ENCODE measurements around the gene CNRIP1. TPM values are rescaled to one million over a fixed set of nuclear protein-coding genes. Genes with fewer than 3 reads are reported as not detected.

Gene CNRIP1
- total RNA-seq, 2 experiments from 2014 or later, result not detected

DNA sequence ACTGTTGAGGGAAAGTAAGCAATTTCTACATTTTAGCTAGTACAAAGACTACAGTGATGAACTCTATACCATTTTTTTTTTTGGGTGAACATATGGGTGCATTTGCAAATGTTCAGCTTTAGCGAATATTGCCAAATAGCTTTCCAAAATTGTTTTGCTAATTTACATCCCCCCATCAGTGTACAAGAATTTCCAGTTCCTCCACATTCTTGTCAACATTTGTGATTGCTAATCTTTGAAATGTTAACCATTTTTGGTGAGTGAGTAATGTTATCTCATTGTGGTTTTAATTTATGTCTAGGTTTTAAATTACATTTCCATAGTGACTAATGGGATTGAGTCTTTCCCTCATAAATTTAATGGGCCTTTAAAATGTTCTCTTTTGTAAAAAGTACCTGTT lies 16.4 kb upstream of the CNRIP1 start:
- DNase-seq (no peak), ATAC-seq (no peak)
- POLR2A ChIA-PET, result interaction anchor here (0.7 kb wide), 1 partner anchor 23 kb away, joined by 4 read pairs; no protein-coding TSS in a partner anchor
- H3K9me3 Mint-ChIP-seq (ENCODE audit: low read depth), result no peaks in the 10 kb centered on the region
- no peak overlapping the region for H3K27ac Mint-ChIP-seq
- no peak overlapping the region for H3K4me3 Mint-ChIP-seq
- H3K36me3 Mint-ChIP-seq (ENCODE audit: low read depth), result no peaks in the 10 kb centered on the region
- H3K27me3 Mint-ChIP-seq, result peaks cover 11% of the 10 kb centered on the region
- CTCF ChIA-PET, result no interaction called here
- intact Hi-C loops (cut with DNase I, micrococcal nuclease), result no loop called here
- no peaks in the 10 kb centered on the region for H3K4me1 Mint-ChIP-seq

DNA sequence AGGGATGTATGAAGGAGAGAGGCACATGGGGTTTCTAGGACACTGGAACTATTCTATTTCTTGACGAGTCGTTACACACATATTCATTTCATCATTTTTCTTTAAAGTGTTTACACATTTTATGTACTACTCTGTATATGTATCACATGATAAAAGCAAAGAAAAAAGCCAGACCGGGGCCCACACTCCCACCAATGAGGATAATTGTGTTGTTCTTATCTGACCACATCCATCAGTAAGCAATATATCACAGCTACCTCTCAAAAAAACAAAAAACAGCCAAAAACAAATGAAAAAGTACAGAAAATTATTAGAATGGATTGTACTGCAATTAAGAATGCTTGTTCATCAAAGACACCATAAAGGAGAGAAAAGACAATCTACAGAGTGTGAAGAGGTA lies 14.2 kb upstream of the CNRIP1 start:
- Mint-ChIP-seq H3K27me3 (peaks cover 17% of the 10 kb centered on the region), H3K4me3 (no peak overlapping the region), H3K36me3 (ENCODE audit: low read depth) (no peaks in the 10 kb centered on the region), H3K27ac (no peak overlapping the region), H3K9me3 (ENCODE audit: low read depth) (no peaks in the 10 kb centered on the region), H3K4me1 (no peaks in the 10 kb centered on the region)
- ATAC-seq (no peak), DNase-seq (no peak)
- intact Hi-C loops (cut with DNase I, micrococcal nuclease), result no loop called here
- ChIA-PET POLR2A (no interaction called here), CTCF (no interaction called here)

DNA sequence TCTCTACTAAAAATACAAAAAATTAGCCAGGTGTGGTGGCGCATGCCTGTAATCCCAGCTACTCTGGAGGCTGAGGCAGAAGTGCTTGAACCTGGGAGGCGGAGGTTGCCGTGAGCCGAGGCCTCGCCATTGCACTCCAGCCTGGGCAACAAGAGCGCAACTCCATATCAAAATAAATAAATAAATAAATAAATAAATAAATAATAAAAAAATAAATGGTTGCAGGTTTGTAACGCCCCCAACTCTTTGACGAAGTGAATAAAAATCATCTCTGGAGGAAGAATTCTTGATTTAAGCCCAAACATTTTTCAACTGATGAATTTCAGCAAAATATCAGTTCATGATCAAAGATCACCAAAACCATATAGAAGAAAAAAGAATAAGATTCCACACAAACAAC lies 13.3 kb upstream of the CNRIP1 start:
- ATAC-seq (no peak), DNase-seq (no peak)
- Mint-ChIP-seq H3K27me3 (peaks cover 25% of the 10 kb centered on the region), H3K36me3 (ENCODE audit: low read depth) (no peaks in the 10 kb centered on the region), H3K4me1 (no peaks in the 10 kb centered on the region), H3K27ac (no peak overlapping the region), H3K9me3 (ENCODE audit: low read depth) (no peaks in the 10 kb centered on the region), H3K4me3 (no peak overlapping the region)
- CTCF ChIA-PET, result no interaction called here
- POLR2A ChIA-PET, result no interaction called here
- intact Hi-C loops (cut with DNase I, micrococcal nuclease), result no loop called here

DNA sequence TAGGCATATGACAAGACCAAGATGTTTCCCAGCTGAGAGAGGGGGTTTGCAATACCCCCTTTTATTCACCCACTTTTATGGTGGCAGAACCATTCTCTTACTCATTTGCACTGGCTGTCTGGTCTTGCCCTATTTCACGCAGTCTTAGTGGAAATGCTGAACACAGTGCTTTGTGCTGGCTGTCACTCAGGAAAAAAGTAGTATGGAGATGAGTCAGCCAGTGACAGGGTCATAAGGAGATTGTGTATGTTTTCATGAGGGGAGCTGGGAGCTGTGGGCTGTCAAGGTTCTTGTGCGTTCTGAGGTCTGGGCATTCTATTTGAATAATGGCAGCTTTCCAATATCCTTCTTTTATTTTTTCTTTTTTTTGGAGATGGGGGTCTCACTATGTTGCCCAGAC lies 10.9 kb upstream of the CNRIP1 start:
- POLR2A ChIA-PET, result no interaction called here
- Mint-ChIP-seq H3K4me1 (no peaks in the 10 kb centered on the region), H3K27me3 (peaks cover 26% of the 10 kb centered on the region), H3K4me3 (no peak overlapping the region), H3K27ac (no peak overlapping the region), H3K36me3 (ENCODE audit: low read depth) (no peaks in the 10 kb centered on the region), H3K9me3 (ENCODE audit: low read depth) (no peaks in the 10 kb centered on the region)
- intact Hi-C loops (cut with DNase I, micrococcal nuclease), result no loop called here
- ATAC-seq (peak; percentile 73), DNase-seq (no peak)
- CTCF ChIA-PET, result interaction anchor here (1.0 to 1.1 kb wide), 2 partner anchors 109 to 111 kb away, joined by 3 read pairs; no protein-coding TSS in a partner anchor

GRCh38 chr2:68328901-68329300 lies 9.2 kb upstream of the CNRIP1 start:
- H3K4me3 Mint-ChIP-seq, result no peak overlapping the region
- CTCF ChIA-PET, result no interaction called here

DNA sequence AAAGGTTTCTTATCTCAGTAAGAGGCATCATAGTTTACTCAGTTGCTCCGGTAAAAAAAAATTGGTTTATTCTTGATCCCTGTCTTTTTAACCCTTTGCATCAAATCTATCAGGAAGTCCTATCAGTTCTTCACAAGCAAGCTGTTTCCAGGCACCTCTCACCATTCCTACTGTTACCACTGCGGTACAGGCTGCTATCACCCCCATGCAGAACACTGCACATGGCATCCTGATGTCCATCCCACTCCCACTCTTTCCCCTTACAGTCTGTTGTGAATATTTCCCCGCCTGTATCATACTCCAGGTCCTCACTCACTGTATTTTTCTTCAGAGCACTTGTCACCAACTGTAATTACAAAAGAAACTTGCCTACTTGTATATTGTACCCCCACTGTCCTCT lies 5.3 kb upstream of the CNRIP1 start:
- ChIA-PET POLR2A (no interaction called here), CTCF (no interaction called here)
- intact Hi-C loops (cut with DNase I, micrococcal nuclease), result no loop called here
- H3K27ac Mint-ChIP-seq, result no peak overlapping the region
- no peak for ATAC-seq
- H3K36me3 Mint-ChIP-seq (ENCODE audit: low read depth), result no peaks in the 10 kb centered on the region
- H3K9me3 Mint-ChIP-seq (ENCODE audit: low read depth), result no peaks in the 10 kb centered on the region
- H3K27me3 Mint-ChIP-seq, result peaks cover 40% of the 10 kb centered on the region
- H3K4me3 Mint-ChIP-seq, result no peak overlapping the region
- no peak for DNase-seq
- peaks cover 3% of the 10 kb centered on the region for H3K4me1 Mint-ChIP-seq

More at GRCh38 chr2:68328901-68329300, 9.2 kb upstream of the CNRIP1 start:
- DNase-seq (no peak), ATAC-seq (no peak)
- POLR2A ChIA-PET, result no interaction called here
- intact Hi-C loops (cut with DNase I, micrococcal nuclease), result no loop called here
- no peak overlapping the region for H3K27ac Mint-ChIP-seq
- no peaks in the 10 kb centered on the region for H3K4me1 Mint-ChIP-seq
- no peaks in the 10 kb centered on the region for H3K9me3 Mint-ChIP-seq (ENCODE audit: low read depth)
- H3K27me3 Mint-ChIP-seq, result peaks cover 33% of the 10 kb centered on the region
- no peaks in the 10 kb centered on the region for H3K36me3 Mint-ChIP-seq (ENCODE audit: low read depth)

- intact Hi-C loops (cut with DNase I, micrococcal nuclease), result no loop called here
- peak overlapping the region; percentile 60 for H3K4me3 Mint-ChIP-seq
- DNase-seq, result no peak
- CTCF ChIA-PET, result no interaction called here
- no peak overlapping the region for H3K27ac Mint-ChIP-seq
- no peaks in the 10 kb centered on the region for H3K9me3 Mint-ChIP-seq (ENCODE audit: low read depth)
- H3K27me3 Mint-ChIP-seq, result peaks cover 52% of the 10 kb centered on the region
- no peak for ATAC-seq
- POLR2A ChIA-PET, result no interaction called here
- H3K36me3 Mint-ChIP-seq (ENCODE audit: low read depth), result no peaks in the 10 kb centered on the region
- peaks cover 8% of the 10 kb centered on the region for H3K4me1 Mint-ChIP-seq
Measured at GRCh38 chr2:68320118-68320641, 431 bp upstream of the CNRIP1 start.

- Mint-ChIP-seq H3K36me3 (ENCODE audit: low read depth) (no peaks in the 10 kb centered on the region), H3K4me1 (peaks cover 8% of the 10 kb centered on the region), H3K9me3 (ENCODE audit: low read depth) (no peaks in the 10 kb centered on the region), H3K27me3 (peaks cover 44% of the 10 kb centered on the region), H3K27ac (no peak overlapping the region), H3K4me3 (peak overlapping the region; percentile 60)
- no peak for ATAC-seq
- intact Hi-C loops (cut with DNase I, micrococcal nuclease), result no loop called here
- no peak for DNase-seq
- POLR2A ChIA-PET, result no interaction called here
- CTCF ChIA-PET, result no interaction called here
Measured at GRCh38 chr2:68318914-68319397, 793 bp downstream of the CNRIP1 start.

DNA sequence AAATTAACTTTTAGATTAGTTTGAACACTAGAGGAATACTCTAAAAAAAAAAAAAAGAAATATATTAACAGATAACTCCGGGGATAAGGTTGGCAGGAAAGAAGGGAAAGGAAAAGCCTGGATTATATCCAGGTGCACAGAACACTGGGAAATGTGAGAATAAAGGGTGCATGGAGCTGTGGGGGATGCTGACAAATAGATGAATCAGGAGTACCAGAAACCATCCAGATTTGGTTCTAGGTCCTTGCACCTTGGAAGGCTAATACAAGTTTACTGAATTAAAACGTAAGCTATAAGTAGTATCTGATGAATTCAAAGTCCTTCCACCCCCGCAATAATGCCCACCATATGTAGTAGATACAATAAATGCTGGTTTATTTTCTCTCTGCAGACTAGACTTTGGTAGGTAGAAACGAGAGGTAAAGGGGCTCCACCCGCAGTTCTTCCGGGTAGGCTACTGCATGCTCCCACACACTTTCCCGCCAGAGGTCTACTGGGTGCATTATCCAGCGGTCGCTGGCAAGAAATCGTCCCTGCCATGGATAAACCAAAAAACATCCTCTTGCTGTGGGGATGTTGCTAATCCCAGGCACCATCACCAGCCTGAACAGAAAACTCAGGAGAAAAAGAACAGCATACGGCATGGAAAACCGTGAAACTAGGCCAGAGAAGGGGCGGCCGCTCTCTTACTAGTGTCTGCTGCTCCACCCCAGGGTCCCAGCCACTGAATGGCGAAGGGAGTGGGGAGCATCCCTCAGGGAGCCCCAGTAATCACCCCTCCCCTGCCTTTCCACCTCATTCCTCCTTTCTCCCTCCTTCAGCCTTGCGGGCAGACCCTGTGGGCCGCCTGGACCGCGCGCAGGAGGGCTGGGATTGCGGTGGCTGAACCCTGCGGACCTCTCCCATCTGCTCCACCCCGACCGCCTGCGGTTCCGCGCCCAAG lies 1.5 kb downstream of the CNRIP1 start:
- Mint-ChIP-seq H3K9me3 (ENCODE audit: low read depth) (no peaks in the 10 kb centered on the region), H3K27me3 (peaks cover 44% of the 10 kb centered on the region), H3K36me3 (ENCODE audit: low read depth) (no peaks in the 10 kb centered on the region), H3K4me3 (no peak overlapping the region), H3K27ac (no peak overlapping the region), H3K4me1 (peaks cover 8% of the 10 kb centered on the region)
- no peak for DNase-seq
- no peak for ATAC-seq
- POLR2A ChIA-PET, result no interaction called here
- intact Hi-C loops (cut with DNase I, micrococcal nuclease), result no loop called here
- CTCF ChIA-PET, result no interaction called here

DNA sequence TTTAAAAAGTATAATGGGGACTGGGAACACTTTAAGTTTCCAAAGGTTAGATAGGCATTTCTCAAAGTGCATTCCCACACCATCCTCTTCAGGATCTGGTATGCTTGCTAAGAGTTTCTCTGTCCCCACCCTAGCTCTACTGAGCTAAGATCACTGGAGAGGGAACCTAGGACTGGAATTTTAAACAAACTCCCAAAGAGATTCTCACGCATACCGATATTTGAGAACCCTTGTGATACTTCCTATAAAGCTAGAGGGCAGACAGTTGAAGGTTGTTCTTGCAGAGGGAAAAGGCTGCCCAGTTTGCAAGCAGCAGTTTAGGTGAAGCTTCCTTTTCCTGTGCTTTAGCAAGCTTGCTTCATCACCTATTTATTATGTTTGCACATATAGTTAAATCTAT lies 3.6 kb downstream of the CNRIP1 start:
- H3K27me3 Mint-ChIP-seq, result peaks cover 38% of the 10 kb centered on the region
- CTCF ChIA-PET, result interaction anchor here (0.7 kb wide), 1 partner anchor 686 kb away, joined by 3 read pairs; no protein-coding TSS in a partner anchor
- intact Hi-C loops (cut with DNase I, micrococcal nuclease), result no loop called here

DNA sequence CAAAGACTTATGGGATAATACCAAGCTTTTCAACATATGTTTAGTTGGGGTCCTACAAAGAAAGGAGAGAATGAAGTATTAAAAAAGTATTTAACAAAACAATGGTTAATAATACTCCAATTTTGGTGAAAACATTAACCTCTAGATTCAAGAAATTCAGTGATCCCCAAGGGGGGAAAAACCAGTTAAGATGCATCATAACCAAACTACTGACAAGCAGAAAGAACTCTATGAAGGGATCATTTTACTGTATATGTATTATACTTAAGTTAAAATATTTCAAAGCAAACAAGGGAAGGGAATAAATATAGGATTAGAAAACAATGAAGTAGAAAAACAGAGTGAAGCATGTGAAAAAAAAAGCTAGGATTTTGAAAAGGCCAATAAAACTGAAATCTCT lies 8.7 kb downstream of the CNRIP1 start:
- no peak for DNase-seq
- H3K9me3 Mint-ChIP-seq (ENCODE audit: low read depth), result no peaks in the 10 kb centered on the region
- intact Hi-C loops (cut with DNase I, micrococcal nuclease), result no loop called here
- H3K4me1 Mint-ChIP-seq, result no peaks in the 10 kb centered on the region
- no peaks in the 10 kb centered on the region for H3K36me3 Mint-ChIP-seq (ENCODE audit: low read depth)
- ChIA-PET POLR2A (no interaction called here), CTCF (interaction anchor here (0.6 kb wide), 2 partner anchors 9 to 12 kb away, joined by 3 to 4 read pairs; no protein-coding TSS in a partner anchor)
- ATAC-seq, result no peak
- peaks cover 13% of the 10 kb centered on the region for H3K27me3 Mint-ChIP-seq
- no peak overlapping the region for H3K27ac Mint-ChIP-seq
- no peak overlapping the region for H3K4me3 Mint-ChIP-seq

More for the DNA sequence above, 3.6 kb downstream of the CNRIP1 start:
- no peak for ATAC-seq
- POLR2A ChIA-PET, result interaction anchor here (0.6 kb wide), 1 partner anchor 43 kb away, joined by 3 read pairs; no protein-coding TSS in a partner anchor
- H3K4me3 Mint-ChIP-seq, result no peak overlapping the region
- peaks cover 8% of the 10 kb centered on the region for H3K4me1 Mint-ChIP-seq
- H3K27ac Mint-ChIP-seq, result no peak overlapping the region
- no peak for DNase-seq
- H3K9me3 Mint-ChIP-seq (ENCODE audit: low read depth), result no peaks in the 10 kb centered on the region
- no peaks in the 10 kb centered on the region for H3K36me3 Mint-ChIP-seq (ENCODE audit: low read depth)

- no peak overlapping the region for H3K4me3 Mint-ChIP-seq
- CTCF ChIA-PET, result interaction anchor here (0.7 to 1.5 kb wide), 3 partner anchors 10 to 126 kb away, joined by 3 read pairs; no protein-coding TSS in a partner anchor
- no peaks in the 10 kb centered on the region for H3K9me3 Mint-ChIP-seq (ENCODE audit: low read depth)
- H3K36me3 Mint-ChIP-seq (ENCODE audit: low read depth), result no peaks in the 10 kb centered on the region
- POLR2A ChIA-PET, result no interaction called here
- DNase-seq (no peak), ATAC-seq (no peak)
- no peaks in the 10 kb centered on the region for H3K4me1 Mint-ChIP-seq
- peaks cover 11% of the 10 kb centered on the region for H3K27me3 Mint-ChIP-seq
- intact Hi-C loops (cut with DNase I, micrococcal nuclease), result no loop called here
- no peak overlapping the region for H3K27ac Mint-ChIP-seq
Measured at GRCh38 chr2:68309426-68309825, 10.3 kb downstream of the CNRIP1 start.
